ENCODE results near the gene TOP1.

TOP1 gene

GRCh38 chr20:41167118-41167470 lies 138.5 kb downstream of the TOP1 start:
- DNase-seq (ENCODE audit: low read depth in 1 of 2, low spot score in 1 of 2), result no peak

- no peak for DNase-seq (ENCODE audit: low read depth in 1 of 2, low spot score in 1 of 2)
Observed at GRCh38 chr20:41167481-41168253, 139.0 kb downstream of the TOP1 start.

- DNase-seq (ENCODE audit: low read depth in 1 of 2, low spot score in 1 of 2), result no peak
Observed at GRCh38 chr20:41168281-41169161, 139.9 kb downstream of the TOP1 start.

GRCh38 chr20:41169162-41169690 lies 140.6 kb downstream of the TOP1 start:
- no peak for DNase-seq (ENCODE audit: low read depth in 1 of 2, low spot score in 1 of 2)

- DNase-seq (ENCODE audit: low read depth in 1 of 2, low spot score in 1 of 2), result no peak
Observed at GRCh38 chr20:41169791-41170351, 141.2 kb downstream of the TOP1 start.

- DNase-seq (ENCODE audit: low read depth in 1 of 2, low spot score in 1 of 2), result no peak
Observed at GRCh38 chr20:41170386-41171105, 141.9 kb downstream of the TOP1 start.

- DNase-seq (ENCODE audit: low read depth in 1 of 2, low spot score in 1 of 2), result no peak
Observed at GRCh38 chr20:41171736-41172295, 143.2 kb downstream of the TOP1 start.

GRCh38 chr20:41172296-41173140 lies 143.9 kb downstream of the TOP1 start:
- no peak for DNase-seq (ENCODE audit: low read depth in 1 of 2, low spot score in 1 of 2)

- peak; percentile 41 to 47 for DNase-seq (ENCODE audit: low read depth in 1 of 2, low spot score in 1 of 2)
Observed at GRCh38 chr20:41173161-41173721, 144.6 kb downstream of the TOP1 start.

GRCh38 chr20:41173791-41174341 lies 145.2 kb downstream of the TOP1 start:
- no peak for DNase-seq (ENCODE audit: low read depth in 1 of 2, low spot score in 1 of 2)

All from activated CD4-positive, alpha-beta T cell treated with anti-CD3 and anti-CD28 coated beads, Interleukin-2, amount 50 U/mL, for 24 hours (primary cell).